Endothelial cell of umbilical vein (primary cell): Measurements from ENCODE around the gene CELA3B. TPM values are rescaled to one million over a fixed set of nuclear protein-coding genes. Genes with fewer than 3 reads are reported as not detected.
"Not testable (repeated sequence)": the region's sequence is repeated elsewhere in the genome, so short reads cannot be mapped to it uniquely, and the experiment has no call there.

Experiments
- BruUV-seq: library from RNA; stranded (reverse); fragments of 400-500 nt; replicated peaks from 2 replicates; lab custom pipeline; 2021; lab: Mats Ljungman, UMichigan
- CTCF ChIA-PET: fragments of 300-600, 350-600 bp; sonication (Branson Sonifier 250); formaldehyde crosslinking; loops from one replicate; lab custom pipeline; 2021; ENCODE audit warnings: antibody characterized with exemption, inconsistent platforms; lab: Charles Lee
- POLR2A ChIA-PET: fragments of 300-600, 350-600 bp; sonication (Branson Sonifier 250); formaldehyde crosslinking; loops from one replicate; lab custom pipeline; 2021; ENCODE audit warnings: antibody characterized with exemption, inconsistent platforms; lab: Charles Lee
- DNase-seq: peaks from one replicate; pipeline ENCODE4 v3.0.0-alpha.2; 2011; ENCODE audit warnings: low read depth, low spot score
- FAIRE-seq: peaks from 2 replicates; lab custom pipeline; 2011; peaks lifted over from hg19 to GRCh38; lab: Jason Lieb, UNC
- H2AFZ ChIP-seq: 2 replicates; pipeline ENCODE4 v1.6.0; 2012; ENCODE audit warnings: low read depth, low read length, control low read depth, inconsistent platforms
- H3K27ac ChIP-seq: 2 replicates; pipeline ENCODE4 v1.5.1; 2011; ENCODE audit warnings: low read depth, mild to moderate bottlenecking, control low read depth, low read length, moderate library complexity; ENCODE audit not compliant: insufficient read depth
- H3K27me3 ChIP-seq, 2 experiments: 2 replicates each; pipeline versions ENCODE4 v1.6.0 to v1.6.1; 2011; ENCODE audit warnings: low read length in 2 of 2, mixed read lengths in 1 of 2; ENCODE audit not compliant: control insufficient read depth in 2 of 2, insufficient read depth in 2 of 2
- H3K36me3 ChIP-seq, 2 experiments: 2 replicates in 1 of 2; 3 replicates in 1 of 2; pipeline ENCODE4 v1.5.1; 2011; ENCODE audit warnings: low read length in 2 of 2, mild to moderate bottlenecking in 1 of 2, moderate library complexity in 1 of 2; ENCODE audit not compliant: control insufficient read depth in 2 of 2, insufficient read depth in 2 of 2; ENCODE audit errors: extremely low read depth in 1 of 2
- H3K4me1 ChIP-seq: 3 replicates; pipeline ENCODE4 v1.5.1; 2011; ENCODE audit warnings: mild to moderate bottlenecking, low read length; ENCODE audit not compliant: control insufficient read depth, insufficient read depth; ENCODE audit errors: extremely low read depth
- H3K4me2 ChIP-seq: 2 replicates; pipeline ENCODE4 v1.6.1; 2011; ENCODE audit warnings: low read length, control low read depth, mixed read lengths; ENCODE audit not compliant: insufficient read depth
- H3K4me3 ChIP-seq, 3 experiments: fragments of 200-600 bp in 1 of 3; sonication (generic), shearing (Covaris generic) in 1 of 3; replicated peaks in 1 of 3; 2 replicates each; pipeline ENCODE4 v1.5.1; 2011 to 2016; ENCODE audit warnings: control low read depth in 3 of 3, low read length in 3 of 3, mild to moderate bottlenecking in 2 of 3, inconsistent platforms in 1 of 3, low read depth in 1 of 3, moderate library complexity in 1 of 3; ENCODE audit not compliant: insufficient read depth in 1 of 3
- H3K79me2 ChIP-seq: 2 replicates; pipeline ENCODE4 v1.6.0; 2012; ENCODE audit warnings: low read length, inconsistent platforms; ENCODE audit not compliant: control insufficient read depth, insufficient read depth
- H3K9ac ChIP-seq: replicated peaks from 2 replicates; pipeline ENCODE3; 2011; ENCODE audit warnings: low read length, control low read depth; ENCODE audit not compliant: insufficient read depth; ENCODE audit errors: extremely low read depth
- H3K9me1 ChIP-seq: replicated peaks from 3 replicates; pipeline ENCODE4 v1.6.0; 2011; ENCODE audit warnings: mild to moderate bottlenecking, low read length; ENCODE audit not compliant: control insufficient read depth, insufficient read depth; ENCODE audit errors: extremely low read depth
- H3K9me3 ChIP-seq: replicated peaks from 2 replicates; pipeline ENCODE4 v1.5.1; 2012; ENCODE audit warnings: low read length, inconsistent platforms; ENCODE audit not compliant: control insufficient read depth, insufficient read depth
- H4K20me1 ChIP-seq: replicated peaks from 2 replicates; pipeline ENCODE3; 2011; ENCODE audit warnings: mild to moderate bottlenecking, low read length; ENCODE audit not compliant: control insufficient read depth, insufficient read depth; ENCODE audit errors: extremely low read depth
- EZH2 ChIP-seq: IDR thresholded peaks from 2 replicates; pipeline ENCODE4 v1.6.1; 2012; ENCODE audit warnings: borderline replicate concordance, low read depth, mild to moderate bottlenecking, moderate library complexity, low read length, inconsistent platforms; ENCODE audit not compliant: severe bottlenecking
- FOS ChIP-seq: IDR thresholded peaks from 2 replicates; pipeline ENCODE4 v1.6.1; 2011; ENCODE audit warnings: mild to moderate bottlenecking, low read length, moderate library complexity, borderline replicate concordance; ENCODE audit not compliant: insufficient read depth
- GATA2 ChIP-seq: IDR thresholded peaks from 2 replicates; pipeline ENCODE4 v1.7.0; 2011; ENCODE audit warnings: low read depth, mild to moderate bottlenecking, moderate library complexity, mixed read lengths, low read length; ENCODE audit not compliant: insufficient read length, insufficient read depth
- JUN ChIP-seq: IDR thresholded peaks from 2 replicates; pipeline ENCODE4 v1.6.1; 2011; ENCODE audit warnings: borderline replicate concordance, low read depth; ENCODE audit not compliant: insufficient read length, insufficient read depth
- MYC ChIP-seq: IDR thresholded peaks from one replicate; pipeline ENCODE4 v1.6.1; 2011; ENCODE audit warnings: mild to moderate bottlenecking, low read depth, low read length
- POLR2A ChIP-seq: IDR thresholded peaks from 2 replicates; pipeline ENCODE4 v1.6.1; 2012; ENCODE audit warnings: low read depth, mild to moderate bottlenecking, control low read depth, low read length
- POLR2AphosphoS5 ChIP-seq: IDR thresholded peaks from 2 replicates; pipeline ENCODE4 v1.6.1; 2012; ENCODE audit warnings: low read depth, mild to moderate bottlenecking, control low read depth, low read length, moderate library complexity; ENCODE audit not compliant: insufficient read depth
- dilution Hi-C: fragments of 300-500 bp; cut with MboI; formaldehyde crosslinking; loops from one replicate; pipeline ENCODE4 v1.15.0; 2019; ENCODE audit warnings: low sequenced_read_pairs; ENCODE audit not compliant: extremely low pct_ligation_motif_present
- intact Hi-C: fragments of 100-400 bp; cut with micrococcal nuclease; formaldehyde crosslinking; loops from one replicate; pipeline ENCODE4 v1.10.0; 2022
- polyA plus RNA-seq, 4 experiments: library from polyadenylated mRNA; depleted of rRNA in 3 of 4; stranded (reverse) in 3 of 4; unstranded in 1 of 4; fragments of >200 nt; gene quantifications; 2 replicates each; pipeline versions ENCODE4 v1.2.1 to v1.2.3, GENCODE V29; 2011 to 2012; ENCODE audit warnings: missing spikeins in 1 of 4
- total RNA-seq: library from RNA; stranded (reverse); gene quantifications from 2 replicates; pipeline ENCODE4 v1.2.3, GENCODE V29; 2021
- TF ChIP-seq, protein P1 (sequence below): IDR thresholded peaks from 2 replicates; pipeline ENCODE4 v1.6.1; 2011; ENCODE audit not compliant: insufficient read depth, insufficient read length
- TF ChIP-seq, protein P2 (sequence below), 2 donors: IDR thresholded peaks; 1 replicate in 1 of 2; 2 replicates in 1 of 2; pipeline ENCODE4 v1.5.1; 2011; ENCODE audit warnings: low read length in 2 of 2, mild to moderate bottlenecking in 2 of 2, moderate library complexity in 2 of 2, control low read depth in 1 of 2, inconsistent platforms in 1 of 2, low read depth in 1 of 2; ENCODE audit not compliant: insufficient read depth in 1 of 2; ENCODE audit errors: extremely low read depth in 1 of 2

CELA3B gene
- total and polyA plus RNA-seq, 2 donors (not counting 3 experiments of a cell fraction or from before 2014, with no cell fraction given), result 0.32 TPM; not detected in 1

DNA sequence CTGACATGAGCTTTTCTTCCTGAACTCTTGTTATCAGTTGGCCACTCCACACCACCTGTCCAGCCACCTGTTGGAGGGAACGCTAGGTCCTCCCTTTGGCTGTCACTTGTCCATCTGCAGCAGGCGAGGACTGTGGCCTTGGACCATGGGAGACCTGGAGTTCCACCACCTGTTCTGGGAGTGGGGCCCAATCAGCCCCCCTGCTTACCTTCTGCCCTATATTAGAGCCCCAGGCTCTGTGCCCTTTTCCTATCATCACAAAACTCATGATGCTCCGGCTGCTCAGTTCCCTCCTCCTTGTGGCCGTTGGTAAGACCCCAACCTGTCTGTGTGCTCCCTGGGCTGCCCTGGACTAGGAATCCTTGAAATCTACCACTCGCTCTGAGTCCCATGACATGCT lies 24.6 kb downstream of the CELA3B start, which contains the start of gene CELA3A:
Gene CELA3A (plus strand): TSS at position 249 of the 400 bp plus-strand sequence. CDS start 18 bp downstream, at position 267.
- intact Hi-C loops, result no loop called here
- dilution Hi-C loops, result no loop called here
- BruUV-seq, result no TSS peak
- Histone ChIP-seq H3K27me3 (no peaks in the 10 kb centered on the region), H3K9ac (no peak within 1 kb of the TSS), H3K79me2 (no peaks in the 10 kb centered on the region), H3K4me2 (no peak within 1 kb of the TSS), H3K9me1 (no peaks in the 10 kb centered on the region), H4K20me1 (no peaks in the 10 kb centered on the region), H2AFZ (no peak within 1 kb of the TSS), H3K4me1 (peaks cover 29% of the 10 kb centered on the region), H3K27ac (no peak within 1 kb of the TSS), H3K36me3 (no peaks in the 10 kb centered on the region), H3K4me3 (no peak within 1 kb of the TSS), H3K9me3 (no peaks in the 10 kb centered on the region)
- TF ChIP-seq POLR2AphosphoS5 (no peak), MYC (no peak), FOS (no peak), POLR2A (no peak), GATA2 (no peak), JUN (no peak), EZH2 (no peak)
- TF ChIP-seq, protein P1, sequence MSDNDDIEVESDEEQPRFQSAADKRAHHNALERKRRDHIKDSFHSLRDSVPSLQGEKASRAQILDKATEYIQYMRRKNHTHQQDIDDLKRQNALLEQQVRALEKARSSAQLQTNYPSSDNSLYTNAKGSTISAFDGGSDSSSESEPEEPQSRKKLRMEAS, result no peak
- TF ChIP-seq, protein P2, sequence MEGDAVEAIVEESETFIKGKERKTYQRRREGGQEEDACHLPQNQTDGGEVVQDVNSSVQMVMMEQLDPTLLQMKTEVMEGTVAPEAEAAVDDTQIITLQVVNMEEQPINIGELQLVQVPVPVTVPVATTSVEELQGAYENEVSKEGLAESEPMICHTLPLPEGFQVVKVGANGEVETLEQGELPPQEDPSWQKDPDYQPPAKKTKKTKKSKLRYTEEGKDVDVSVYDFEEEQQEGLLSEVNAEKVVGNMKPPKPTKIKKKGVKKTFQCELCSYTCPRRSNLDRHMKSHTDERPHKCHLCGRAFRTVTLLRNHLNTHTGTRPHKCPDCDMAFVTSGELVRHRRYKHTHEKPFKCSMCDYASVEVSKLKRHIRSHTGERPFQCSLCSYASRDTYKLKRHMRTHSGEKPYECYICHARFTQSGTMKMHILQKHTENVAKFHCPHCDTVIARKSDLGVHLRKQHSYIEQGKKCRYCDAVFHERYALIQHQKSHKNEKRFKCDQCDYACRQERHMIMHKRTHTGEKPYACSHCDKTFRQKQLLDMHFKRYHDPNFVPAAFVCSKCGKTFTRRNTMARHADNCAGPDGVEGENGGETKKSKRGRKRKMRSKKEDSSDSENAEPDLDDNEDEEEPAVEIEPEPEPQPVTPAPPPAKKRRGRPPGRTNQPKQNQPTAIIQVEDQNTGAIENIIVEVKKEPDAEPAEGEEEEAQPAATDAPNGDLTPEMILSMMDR (IDR thresholded peaks at IDR 0.05; ENCODE audit: extremely low read depth in 1 of 2, insufficient read depth in 1 of 2, low read depth in 1 of 2, low read length in 2 of 2), result no peak
- FAIRE-seq (no peak), DNase-seq (no peak)
- POLR2A ChIA-PET, result no interaction called here
- CTCF ChIA-PET, result no interaction called here

DNA sequence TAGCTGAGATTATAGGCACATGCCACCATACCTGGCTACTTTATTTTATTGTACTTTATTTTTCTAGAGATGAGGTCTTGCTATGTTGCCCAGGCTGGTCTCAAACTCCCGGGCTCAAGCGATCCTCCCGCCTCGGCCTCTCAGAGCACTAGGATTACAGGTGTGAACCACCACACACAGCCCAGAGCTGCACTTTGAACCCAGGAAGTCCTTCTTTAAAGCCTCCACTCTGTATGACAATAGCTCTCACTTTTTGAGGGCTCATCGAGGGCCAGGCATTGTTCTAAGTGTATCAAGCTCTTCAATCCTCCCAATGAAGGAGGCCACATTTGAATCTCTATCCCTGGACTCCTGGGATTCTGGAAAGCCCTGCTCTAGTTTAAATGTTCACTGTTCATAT lies 25.6 kb downstream of the CELA3B start:
- POLR2A ChIA-PET, result interaction anchor here (0.6 kb wide), 1 partner anchor 49 kb away, joined by 4 read pairs; no protein-coding TSS in a partner anchor
- FAIRE-seq, DNase-seq, H3K9me1 ChIP-seq, intact Hi-C loops, dilution Hi-C loops, H4K20me1 ChIP-seq, H3K9me3 ChIP-seq, H3K4me2 ChIP-seq, BruUV-seq, H3K27ac ChIP-seq, H3K4me3 ChIP-seq, H3K27me3 ChIP-seq, H3K79me2 ChIP-seq, H2AFZ ChIP-seq, H3K9ac ChIP-seq, H3K36me3 ChIP-seq: not testable (repeated sequence)
- peaks cover 19% of the 10 kb centered on the region for H3K4me1 ChIP-seq
- CTCF ChIA-PET, result interaction anchor here (0.8 kb wide), 1 partner anchor 20 kb away, joined by 3 read pairs; no protein-coding TSS in a partner anchor

DNA sequence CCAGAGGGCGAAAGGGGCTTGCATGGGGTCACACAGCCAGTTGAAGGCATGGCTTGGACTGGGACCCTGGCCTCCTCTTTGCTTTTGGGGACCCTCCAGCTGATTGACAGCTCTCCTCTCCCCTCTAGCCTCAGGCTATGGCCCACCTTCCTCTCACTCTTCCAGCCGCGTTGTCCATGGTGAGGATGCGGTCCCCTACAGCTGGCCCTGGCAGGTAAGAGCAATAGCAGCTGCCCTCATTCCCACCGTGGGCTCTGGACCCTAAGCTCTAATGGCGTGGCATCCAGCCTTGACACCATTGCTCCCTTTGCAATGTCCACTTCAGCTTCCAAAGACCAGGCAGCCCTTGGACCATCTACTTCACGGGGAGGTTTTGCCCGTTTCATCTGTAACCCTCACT lies 26.1 kb downstream of the CELA3B start:
- H4K20me1 ChIP-seq, H3K4me3 ChIP-seq, DNase-seq, dilution Hi-C loops, FAIRE-seq, H3K36me3 ChIP-seq, POLR2A ChIA-PET, BruUV-seq, H3K9me1 ChIP-seq, H3K79me2 ChIP-seq, H3K9me3 ChIP-seq, H3K4me2 ChIP-seq, H2AFZ ChIP-seq, H3K9ac ChIP-seq, H3K27me3 ChIP-seq, intact Hi-C loops, H3K27ac ChIP-seq: not testable (repeated sequence)
- H3K4me1 ChIP-seq, result peaks cover 18% of the 10 kb centered on the region
- CTCF ChIA-PET, result interaction anchor here (0.8 kb wide), 1 partner anchor 20 kb away, joined by 3 read pairs; no protein-coding TSS in a partner anchor
